GM19328 (cell line): ENCODE measurements around the gene RBFOX2.
"Not testable (repeated sequence)": the region's sequence is repeated elsewhere in the genome, so short reads cannot be mapped to it uniquely, and the experiment has no call there.

Experiments used
- ATAC-seq: cut with Tn5 transposase; IDR thresholded peaks from one replicate; pipeline ENCODE4 v1.9.1; 2021; ENCODE audit warnings: mild to moderate bottlenecking, moderate library complexity; ENCODE audit not compliant: unreplicated experiment

RBFOX2 gene

DNA sequence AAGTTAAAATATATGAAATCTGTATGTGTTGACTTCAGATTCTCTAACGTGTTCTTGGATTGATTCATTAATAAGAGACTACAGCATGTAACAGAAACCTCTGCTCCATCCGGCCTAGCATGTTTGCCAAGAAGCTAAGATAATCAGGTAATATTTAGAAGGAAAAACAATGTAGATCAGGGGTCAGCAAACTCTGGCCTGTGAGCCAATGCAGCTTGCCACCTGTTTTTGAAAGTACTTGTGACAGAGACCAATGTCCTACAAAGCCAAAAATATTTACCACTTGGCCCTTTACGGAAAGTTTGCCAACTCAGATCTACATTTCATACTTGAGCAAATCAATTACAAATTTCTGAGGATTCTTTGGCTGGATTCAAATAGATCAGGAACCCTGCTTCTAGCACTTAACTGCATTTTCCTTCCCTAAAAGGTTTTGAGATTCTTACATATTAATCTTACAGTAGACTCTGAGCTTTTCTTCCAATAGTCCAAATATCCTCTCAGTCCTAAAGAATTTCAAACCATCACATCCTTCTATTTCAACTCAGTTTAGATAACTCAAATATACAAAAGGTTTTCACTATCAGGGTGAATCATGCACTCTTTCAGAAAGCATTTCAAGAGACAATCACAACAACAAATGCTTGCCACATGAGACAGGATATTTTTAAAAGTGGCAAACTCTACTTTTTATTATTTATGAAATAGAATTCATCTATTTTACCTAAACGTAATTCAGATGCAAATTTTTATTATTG, 281.5 kb downstream of the RBFOX2 start:
- no peak for ATAC-seq

DNA sequence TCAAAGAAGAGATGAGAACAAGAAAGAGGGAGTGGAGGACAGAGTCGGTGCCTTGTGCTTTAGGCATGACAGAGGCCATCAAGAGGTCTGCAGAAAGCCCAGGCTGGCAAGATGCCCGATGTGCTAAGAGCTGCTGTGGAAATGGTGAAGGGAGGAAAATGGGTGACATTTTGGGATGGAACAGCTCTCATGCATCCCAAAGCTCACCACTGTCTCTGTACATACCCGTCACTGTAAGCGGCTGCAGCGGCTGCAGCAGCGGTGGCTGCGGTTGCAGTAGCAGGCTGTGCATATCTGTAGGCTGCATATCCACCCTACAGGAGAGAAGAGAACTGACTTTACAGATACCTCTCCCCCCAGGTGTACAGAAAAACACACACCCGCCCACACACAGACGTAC, 282.4 kb downstream of the RBFOX2 start:
- ATAC-seq = no peak

DNA sequence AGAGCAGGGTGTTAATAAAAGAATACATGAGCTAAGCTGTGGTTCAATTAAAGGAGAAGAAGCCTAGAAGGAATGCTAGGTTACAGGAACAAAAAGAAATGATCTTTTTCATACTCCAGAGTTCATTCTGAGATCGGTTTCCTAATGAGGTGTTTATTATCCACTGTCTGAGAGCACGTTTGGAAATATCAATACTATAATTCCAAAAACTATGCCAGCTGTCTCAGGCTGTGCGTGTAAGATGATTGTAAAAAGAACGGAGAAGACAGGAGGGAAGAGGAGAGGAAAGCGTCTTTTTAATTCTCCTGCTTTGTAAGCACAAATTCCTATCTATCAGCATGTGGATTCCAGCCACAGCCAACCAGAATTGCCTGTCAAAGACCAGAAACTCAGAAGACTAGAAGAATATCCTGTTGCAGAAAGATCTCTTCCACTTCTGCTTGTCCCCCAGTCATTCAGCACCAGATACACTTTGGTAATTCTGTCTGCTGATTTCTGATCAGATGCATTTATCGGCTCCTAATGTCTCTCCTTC, 285.2 kb downstream of the RBFOX2 start:
- no peak for ATAC-seq

DNA sequence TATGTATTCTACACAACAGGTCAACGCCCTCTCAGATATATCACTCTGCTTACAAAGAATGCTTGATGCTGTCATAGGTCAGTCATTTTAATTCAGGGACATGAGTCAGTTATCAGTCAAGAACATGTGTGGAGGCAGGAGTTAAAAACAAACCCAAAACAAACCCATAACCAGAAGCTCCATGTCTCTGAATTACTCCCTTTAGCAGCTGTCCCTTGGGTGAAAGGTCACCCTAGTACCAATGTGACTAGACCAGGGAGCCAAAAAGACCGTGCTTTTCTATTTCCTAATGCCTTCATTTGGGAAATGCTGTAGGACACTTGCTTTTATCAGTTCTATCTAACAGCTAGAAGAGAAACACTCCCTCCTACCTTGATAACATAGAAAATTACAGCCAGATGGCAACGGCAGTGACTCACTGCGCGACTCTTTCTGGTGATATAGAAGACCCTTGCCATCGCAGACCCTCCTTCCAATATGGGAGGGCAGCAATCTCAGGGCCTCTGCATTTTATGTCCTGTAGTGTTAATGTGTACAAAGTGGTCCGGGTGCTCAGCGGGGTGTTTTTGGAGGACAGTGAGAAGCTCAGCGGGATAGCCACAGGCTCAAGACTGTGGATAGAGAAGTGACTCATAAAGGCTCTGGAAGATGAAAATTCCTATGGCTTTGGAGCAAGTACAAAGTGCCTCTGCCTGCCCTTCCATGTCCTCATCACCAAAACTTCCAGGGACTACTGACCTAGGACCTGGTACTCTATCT, 286.1 kb downstream of the RBFOX2 start:
- ATAC-seq = no peak

DNA sequence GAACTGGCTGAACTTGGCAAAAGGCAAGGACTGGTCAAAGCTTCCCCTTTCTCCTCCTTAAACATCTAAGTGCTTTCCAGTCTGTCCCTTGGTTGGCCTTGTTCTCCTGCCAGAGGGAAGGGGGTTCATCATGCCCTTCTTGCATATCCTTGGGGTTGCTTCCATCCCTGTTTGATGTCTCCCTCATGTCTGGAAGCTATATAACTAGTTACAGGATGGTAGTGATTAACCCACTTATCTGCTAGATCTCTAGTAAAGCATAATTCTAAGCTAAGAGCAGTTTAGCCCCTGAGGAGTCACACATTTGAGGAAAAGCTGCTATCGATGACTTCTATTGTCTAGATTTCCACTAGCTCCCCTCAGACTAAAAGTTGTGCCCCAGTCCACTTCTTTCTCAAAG, 288.0 kb downstream of the RBFOX2 start:
- no peak for ATAC-seq

DNA sequence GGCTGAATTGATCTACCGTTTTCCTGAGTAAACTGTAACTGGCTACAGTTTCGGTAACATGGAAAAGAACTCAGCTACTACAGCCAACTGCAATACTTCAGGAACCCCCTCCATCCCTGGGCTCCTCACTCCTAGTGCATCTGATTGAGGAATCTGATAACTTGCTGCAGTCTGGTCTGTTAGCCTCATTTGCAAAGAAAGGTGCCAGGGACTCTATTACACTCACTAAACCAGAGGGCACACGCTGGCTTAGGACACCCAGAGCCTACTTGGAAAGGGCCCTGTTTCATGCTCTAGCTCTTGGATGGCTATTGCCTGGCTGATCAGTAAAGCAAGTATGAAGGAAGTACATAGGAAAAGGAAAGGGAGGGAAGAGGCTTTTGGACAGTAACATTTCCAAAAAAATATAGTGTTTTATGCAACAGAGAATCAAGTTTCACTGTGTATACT, 288.7 kb downstream of the RBFOX2 start:
- ATAC-seq = no peak

DNA sequence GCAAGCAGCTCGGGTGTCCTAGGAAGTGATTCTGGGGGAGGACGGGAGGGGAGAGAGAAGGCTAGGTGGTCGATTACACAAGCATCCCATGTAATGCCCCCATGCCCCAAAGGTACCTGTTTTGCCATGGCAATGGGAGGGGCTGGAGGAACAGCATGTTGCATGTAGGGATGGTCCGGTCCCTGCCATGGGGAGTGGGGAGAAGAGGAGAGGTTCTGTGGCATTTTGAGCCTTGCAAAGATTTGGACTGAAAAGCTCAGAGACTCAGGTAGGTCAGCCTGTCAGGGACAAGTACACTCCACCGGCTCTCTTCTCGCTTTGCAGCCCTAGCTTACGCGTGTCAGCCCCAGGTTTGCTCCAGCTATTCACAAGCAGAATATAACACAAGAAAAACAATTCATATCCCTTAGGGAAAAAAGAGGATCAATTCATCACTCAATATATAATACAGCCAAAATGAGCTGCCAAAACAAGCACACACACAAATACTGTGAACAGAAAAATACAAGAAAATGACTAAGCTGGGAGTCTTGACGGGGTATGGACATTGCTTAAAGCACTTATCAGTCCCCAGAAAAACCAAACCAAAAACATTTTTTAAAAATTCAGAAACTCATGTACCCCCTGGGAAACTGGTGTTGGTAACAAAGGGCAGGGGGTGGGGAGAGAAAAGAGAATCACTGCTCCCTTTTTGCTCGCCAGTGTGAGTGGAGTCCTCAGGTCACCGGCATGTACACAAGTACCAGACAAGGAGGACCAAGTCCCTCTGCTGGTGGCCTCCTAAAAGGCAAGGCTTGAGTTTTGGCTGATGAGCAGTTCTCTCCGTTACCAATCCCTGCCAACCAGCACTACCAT, 289.3 kb downstream of the RBFOX2 start:
- ATAC-seq = no peak

DNA sequence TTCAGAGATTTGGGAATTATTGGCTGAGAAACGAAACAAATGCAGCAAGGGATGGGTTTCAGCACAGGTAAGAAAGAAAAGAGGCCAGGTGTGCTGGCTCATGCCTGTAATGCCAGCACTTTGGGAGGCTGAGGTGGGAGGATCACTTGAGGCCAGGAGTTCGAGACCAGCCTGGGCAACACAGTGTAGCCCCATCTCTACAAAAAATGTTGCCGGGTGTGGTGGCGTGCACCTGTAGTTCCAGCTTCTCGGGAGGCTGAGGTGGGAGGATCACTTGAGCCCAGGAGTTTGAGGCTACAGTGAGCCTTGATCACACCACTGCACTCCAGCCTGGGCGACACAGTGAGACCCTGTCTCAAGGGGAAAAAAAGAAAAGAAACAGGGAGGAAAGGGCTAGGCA, 290.7 kb downstream of the RBFOX2 start:
- not testable (repeated sequence) for ATAC-seq

DNA sequence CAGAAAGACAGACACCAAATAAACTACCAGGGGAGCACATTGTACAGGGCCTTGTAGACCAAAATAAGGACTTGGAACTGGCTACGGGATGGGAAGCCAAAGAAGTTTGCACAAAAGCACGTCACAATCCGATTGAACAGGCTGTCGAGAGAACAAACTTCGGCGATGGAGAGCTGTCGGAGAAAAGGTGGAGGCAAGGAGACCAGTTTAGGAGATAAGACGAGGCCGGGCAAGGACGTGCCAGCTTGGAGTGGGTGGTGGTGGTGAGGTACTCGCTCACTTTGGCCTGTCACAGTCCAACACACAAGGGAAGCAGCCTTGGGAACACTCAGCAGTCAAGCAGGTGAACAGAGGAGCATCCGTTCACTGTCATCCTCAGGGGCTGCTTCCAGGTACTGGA, 291.9 kb downstream of the RBFOX2 start:
- no peak for ATAC-seq

DNA sequence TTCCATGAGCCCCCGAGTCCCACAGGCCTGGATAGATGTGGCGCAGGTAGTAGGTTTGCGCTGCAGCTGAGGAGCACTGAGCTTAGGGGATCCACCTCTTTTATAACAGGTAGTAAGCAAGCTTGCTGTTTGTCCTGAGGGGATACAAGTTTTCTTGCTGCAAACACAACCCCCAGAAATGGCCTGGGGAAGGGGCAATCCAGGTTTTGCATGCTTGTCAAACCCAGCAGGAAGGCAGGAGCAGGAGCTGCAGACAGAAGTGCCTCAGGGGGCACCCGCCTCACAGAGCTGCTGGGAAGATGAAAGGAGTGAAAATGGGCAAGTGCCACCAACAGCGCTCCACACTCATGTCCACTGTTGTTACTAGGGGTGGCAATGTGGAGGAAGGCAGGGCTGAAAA, 292.5 kb downstream of the RBFOX2 start:
- ATAC-seq = no peak

DNA sequence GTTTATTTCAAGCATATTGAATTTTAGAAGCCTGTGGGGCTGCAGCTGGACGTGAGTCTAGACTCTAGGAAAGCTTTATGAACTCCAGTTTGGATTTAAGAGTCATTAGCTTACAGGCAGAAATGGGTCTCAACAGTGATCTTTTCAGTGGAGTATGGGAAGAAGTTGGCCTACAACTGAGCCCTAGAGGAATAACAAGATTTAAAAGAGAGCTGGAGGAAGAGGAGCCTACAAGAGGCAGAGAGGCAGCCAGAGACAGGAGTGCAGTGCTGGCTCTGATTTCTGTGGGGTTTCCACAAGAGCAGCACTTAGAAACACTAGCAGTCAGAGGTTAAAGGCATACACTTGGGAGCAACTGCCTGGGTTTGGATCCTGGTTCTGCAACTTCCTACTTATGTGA, 293.1 kb downstream of the RBFOX2 start:
- no peak for ATAC-seq

DNA sequence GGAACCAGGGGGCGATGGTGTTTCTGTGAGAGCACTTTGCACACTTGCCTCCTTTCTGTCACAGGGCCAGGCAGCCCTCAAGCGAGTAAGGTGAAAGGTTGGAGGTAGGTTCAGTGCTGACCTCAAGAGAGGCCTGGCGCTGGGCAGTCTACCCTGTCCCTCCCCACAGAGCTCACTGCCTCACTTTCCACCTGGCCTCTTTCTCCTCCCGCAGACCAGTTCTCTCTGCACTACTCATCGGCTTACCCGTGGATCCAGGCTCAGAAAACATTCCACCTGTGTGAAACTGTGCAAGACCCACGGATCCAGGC, 294.2 kb downstream of the RBFOX2 start:
- ATAC-seq = no peak

DNA sequence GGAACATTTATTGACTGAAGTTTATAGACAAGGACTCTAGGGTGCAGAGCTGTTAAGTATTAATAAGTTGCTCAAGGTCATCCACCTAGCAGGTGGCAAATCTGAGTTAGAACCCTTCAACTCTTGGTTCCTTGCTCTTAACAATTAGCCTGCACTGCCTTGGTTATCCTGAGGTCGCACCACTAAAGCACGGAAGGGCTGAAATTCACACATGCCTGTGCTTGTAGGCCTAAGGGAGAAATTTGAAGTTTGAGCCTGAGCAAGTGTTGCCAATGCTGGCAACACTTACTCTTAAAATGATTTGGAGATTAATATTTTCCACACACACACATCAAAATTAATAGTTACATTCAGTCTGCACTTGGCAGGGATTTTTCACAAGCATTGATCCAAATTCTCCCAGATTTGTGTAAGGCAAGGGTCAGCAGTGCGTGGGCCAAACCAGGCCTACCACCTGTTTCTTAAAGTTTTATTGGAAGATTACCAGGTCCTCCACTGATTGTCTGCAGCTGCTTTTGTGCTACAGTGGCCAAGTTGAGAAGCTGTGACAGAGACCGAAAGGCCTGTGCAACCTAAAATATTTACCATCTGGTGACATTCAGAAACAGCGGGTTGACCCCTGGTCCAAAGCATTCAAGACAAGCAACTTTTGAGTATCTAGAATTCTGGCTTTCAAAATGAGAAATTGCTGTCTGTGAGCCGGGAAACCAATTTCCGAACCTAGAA, 294.7 kb downstream of the RBFOX2 start:
- no peak for ATAC-seq

DNA sequence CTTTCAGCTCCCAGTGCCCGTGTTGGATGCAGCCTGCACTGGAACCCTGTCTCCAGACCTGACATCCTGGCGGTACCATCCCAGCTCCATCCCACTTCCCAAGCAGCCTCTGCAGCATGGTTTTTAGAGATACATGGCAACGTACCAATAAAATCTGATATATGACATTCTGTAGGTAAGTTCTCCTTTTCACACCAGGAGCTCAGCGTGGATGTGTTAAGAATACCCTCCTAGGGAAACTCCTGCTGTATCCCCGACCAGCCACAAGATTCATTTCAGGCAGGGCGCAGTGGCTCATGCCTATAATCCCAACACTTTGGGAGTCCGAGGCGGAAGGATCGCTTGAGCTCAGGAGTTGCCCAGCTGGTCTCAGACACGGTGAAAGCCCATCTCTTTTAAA, 295.6 kb downstream of the RBFOX2 start:
- no peak for ATAC-seq

DNA sequence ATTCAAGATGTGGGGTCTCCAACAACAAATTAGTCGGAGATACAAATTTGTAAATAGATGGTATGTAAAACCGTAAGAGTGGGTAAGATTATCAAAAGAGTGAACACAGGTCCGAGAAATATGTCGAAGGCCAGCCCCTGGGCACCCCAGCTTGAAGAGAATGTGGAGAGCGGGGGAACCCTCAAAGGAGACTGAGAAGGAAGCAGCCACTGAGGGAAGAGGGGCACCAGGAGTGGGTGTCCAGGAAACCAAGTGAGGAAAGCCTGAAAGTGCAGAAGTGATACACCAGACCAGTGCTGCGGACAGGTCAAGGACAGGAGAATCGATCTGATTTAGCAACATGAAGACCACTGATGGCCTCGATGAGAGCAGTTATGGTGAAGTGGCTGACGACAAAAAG, 296.5 kb downstream of the RBFOX2 start:
- no peak for ATAC-seq

DNA sequence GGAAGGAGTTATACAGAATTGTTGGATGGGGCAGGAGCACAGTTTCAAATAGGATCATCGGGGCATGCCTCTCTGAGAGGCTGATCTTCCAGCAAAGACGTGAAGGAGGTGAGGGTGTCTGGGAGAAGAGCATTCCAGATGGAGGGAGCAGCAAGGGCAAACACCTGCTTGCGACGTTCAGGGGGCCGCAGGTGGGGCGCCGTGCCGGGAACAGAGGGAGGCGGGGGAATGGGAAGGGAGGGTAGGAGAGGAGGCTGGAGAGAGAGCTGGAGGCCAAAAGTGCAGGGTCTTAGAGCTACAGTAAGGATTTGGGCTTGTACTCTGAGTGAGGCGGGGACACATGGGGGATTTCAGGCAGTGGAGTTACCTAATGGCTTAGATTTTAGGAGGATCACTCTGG, 297.3 kb downstream of the RBFOX2 start:
- no peak for ATAC-seq

DNA sequence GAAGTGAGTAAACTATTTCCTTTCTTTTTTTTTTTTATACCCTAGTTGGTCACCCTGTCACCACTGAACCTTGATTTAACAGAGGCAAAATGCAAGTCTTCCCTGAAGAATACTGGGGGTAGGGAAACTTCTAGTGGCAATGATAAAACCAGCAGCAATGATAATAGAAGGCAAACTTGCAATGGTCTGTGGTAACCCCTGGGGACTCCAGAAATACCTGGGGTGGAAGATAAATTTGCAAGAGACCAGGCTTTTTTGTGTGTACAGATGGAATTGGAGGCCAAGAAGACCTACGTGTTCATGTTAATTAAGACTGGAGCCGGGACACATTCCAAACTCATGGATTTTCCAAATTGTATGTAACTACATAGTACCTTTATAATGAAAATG, 299.3 kb downstream of the RBFOX2 start:
- no peak for ATAC-seq

DNA sequence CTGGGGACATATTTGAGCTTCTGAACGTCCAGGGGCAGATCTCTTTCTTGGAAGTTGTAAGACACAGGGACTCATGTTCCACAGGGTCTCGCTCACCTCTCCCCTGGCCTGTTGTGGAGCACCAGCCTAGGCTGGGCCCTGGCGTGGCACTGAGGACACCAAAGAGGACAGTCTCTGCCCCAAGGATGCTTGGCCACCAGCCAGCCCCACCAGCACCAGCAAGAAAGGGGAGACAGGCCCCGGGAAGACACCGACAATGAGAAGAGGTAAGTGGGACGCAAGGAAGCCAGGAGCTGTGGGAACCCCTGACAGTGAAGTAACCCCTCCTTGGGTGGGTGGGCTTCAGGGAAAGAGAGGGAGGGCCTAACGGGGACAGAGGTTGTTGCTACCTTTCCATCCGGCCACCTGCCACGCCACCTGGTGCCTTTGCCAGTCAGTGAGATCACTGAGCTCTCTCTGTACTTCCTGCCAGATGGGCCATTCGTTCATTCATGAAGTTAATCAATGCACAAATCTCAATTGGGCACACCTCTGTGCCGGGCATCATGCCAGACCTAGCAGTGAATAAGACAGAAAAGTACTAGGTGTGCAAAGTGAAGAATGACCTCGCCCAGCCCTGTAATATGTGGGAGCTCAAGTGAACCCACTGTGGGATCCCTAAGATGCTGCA, 299.9 kb downstream of the RBFOX2 start:
- ATAC-seq = no peak

DNA sequence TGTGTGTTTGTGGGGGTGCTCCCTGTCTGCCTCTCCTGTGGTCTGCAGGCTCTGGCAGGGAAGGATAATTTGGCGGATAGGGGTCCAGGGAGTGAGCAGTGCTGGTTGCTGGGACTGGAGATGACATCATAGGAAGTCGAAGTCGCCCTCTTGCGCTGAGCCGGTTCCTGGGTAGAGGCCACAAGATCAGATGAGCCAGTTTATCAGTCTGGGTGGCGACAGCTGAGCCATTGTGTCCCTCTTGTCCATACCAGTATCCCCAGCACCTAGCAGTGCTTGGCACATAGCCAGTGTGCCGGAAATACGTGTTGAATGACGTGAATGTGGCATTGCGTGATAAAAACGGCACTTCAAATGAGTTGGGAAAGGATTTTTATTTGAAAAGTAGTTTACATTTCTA, 301.2 kb downstream of the RBFOX2 start:
- ATAC-seq = no peak

DNA sequence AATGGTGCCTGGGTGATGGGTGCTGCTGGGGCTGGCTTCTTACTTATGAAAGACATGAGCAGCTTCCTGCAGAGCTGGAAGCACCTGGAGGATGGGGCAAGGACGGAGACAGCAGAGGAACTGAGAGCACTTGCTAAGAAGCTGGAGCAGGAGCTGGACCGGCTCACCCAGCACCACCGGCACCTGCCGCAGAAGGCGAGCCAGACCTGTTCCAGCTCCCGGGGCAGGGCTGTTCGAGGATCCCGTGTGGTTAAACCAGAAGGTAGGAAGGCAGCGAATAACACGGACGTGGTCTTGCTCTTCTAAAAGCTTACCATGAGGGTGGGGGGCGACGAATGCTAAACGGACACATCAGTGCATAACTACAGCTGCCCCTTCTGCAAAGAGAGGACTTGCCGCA, 301.7 kb downstream of the RBFOX2 start:
- no peak for ATAC-seq
